Measurements from ENCODE around the gene MLIP.

MLIP gene

DNA sequence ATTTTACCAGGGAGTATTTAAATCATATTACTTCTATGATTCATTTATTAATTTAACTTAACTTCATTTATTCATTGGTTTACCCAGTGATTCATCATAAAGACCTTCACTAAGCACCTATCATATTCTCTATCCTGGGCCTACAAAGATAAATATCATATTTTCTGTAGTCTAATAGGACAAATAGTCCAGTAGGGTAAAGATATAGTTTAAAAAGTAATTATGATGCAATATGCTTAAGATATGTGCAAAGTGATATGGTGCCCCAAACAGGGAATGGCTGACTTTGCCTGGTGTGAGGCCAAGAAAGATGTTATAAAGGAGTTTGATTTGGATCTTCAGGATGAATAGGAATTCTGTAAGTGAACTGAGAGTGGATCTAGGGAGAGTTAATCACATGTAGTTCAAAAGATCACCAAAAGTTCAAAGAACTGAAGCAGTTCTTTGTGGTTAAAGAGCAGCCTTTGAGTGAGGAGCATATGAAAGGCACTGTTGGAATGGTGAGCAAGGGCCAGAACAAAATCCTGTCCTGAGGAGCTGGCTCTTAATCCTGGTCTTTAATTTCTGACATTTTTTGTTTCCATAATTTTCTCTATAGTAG is 45.5 kb downstream of the MLIP start:
- no peaks in the 10 kb centered on the region for H3K36me3 ChIP-seq (ENCODE audit: insufficient read depth, low read length)
- H3K4me1 ChIP-seq (ENCODE audit: insufficient read depth, low read length, severe bottlenecking): no peaks in the 10 kb centered on the region
- H2AFZ ChIP-seq (ENCODE audit: low read length): no peak overlapping the region
- no peaks in the 10 kb centered on the region for H3K9me3 ChIP-seq (ENCODE audit: low read length)
- H4K20me1 ChIP-seq (ENCODE audit: insufficient read depth, low read length): no peaks in the 10 kb centered on the region
- no peak for TF ChIP-seq EZH2 (IDR thresholded peaks at IDR 0.05; ENCODE audit: borderline replicate concordance, low read length)
- H3K9me2 ChIP-seq (ENCODE audit: low read depth, low read length): no peaks in the 10 kb centered on the region
- H3F3A ChIP-seq (ENCODE audit: insufficient read depth, low read length): no peaks in the 10 kb centered on the region
- no peak overlapping the region for H3K4me3 ChIP-seq (ENCODE audit: low read depth, low read length, poor library complexity, severe bottlenecking)
- no peaks in the 10 kb centered on the region for H3K27me3 ChIP-seq (ENCODE audit: insufficient read depth, low read length)
- no peak overlapping the region for H3K9ac ChIP-seq (ENCODE audit: low read length)
- H3K4me2 ChIP-seq (ENCODE audit: low read length): no peak overlapping the region
- no peak overlapping the region for H3K27ac ChIP-seq (ENCODE audit: low read depth, low read length, poor library complexity, severe bottlenecking)
- H3K79me2 ChIP-seq (ENCODE audit: insufficient read depth, low read length): no peaks in the 10 kb centered on the region

DNA sequence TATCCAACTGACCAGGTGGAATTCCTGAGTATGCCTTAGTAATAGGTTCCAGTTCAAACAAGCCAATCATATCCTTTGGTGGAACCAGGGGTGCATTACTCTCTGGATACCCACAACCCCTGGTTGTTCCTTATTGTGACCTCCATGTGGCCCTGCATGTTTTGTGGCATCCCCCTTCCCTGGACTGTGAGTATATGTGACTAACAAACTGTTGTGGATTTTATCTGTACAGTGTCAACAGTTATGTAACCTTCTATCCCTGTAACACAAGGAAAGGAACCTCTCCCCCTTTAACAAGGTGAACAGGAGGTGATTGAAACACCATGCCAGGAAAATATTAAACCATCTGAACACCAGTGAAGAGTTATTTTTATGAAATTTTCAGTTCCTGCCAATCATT is 46.2 kb downstream of the MLIP start:
- Histone ChIP-seq H3K4me2 (ENCODE audit: low read length) (no peak overlapping the region), H3K9ac (ENCODE audit: low read length) (no peak overlapping the region), H3K4me3 (ENCODE audit: low read depth, low read length, poor library complexity, severe bottlenecking) (no peak overlapping the region), H3K27ac (ENCODE audit: low read depth, low read length, poor library complexity, severe bottlenecking) (no peak overlapping the region), H3K4me1 (ENCODE audit: insufficient read depth, low read length, severe bottlenecking) (no peaks in the 10 kb centered on the region), H3F3A (ENCODE audit: insufficient read depth, low read length) (no peaks in the 10 kb centered on the region), H3K79me2 (ENCODE audit: insufficient read depth, low read length) (no peaks in the 10 kb centered on the region), H3K36me3 (ENCODE audit: insufficient read depth, low read length) (no peaks in the 10 kb centered on the region), H3K9me3 (ENCODE audit: low read length) (no peaks in the 10 kb centered on the region), H4K20me1 (ENCODE audit: insufficient read depth, low read length) (no peaks in the 10 kb centered on the region), H2AFZ (ENCODE audit: low read length) (no peak overlapping the region), H3K9me2 (ENCODE audit: low read depth, low read length) (no peaks in the 10 kb centered on the region), H3K27me3 (ENCODE audit: insufficient read depth, low read length) (no peaks in the 10 kb centered on the region)
- TF ChIP-seq, protein P1, sequence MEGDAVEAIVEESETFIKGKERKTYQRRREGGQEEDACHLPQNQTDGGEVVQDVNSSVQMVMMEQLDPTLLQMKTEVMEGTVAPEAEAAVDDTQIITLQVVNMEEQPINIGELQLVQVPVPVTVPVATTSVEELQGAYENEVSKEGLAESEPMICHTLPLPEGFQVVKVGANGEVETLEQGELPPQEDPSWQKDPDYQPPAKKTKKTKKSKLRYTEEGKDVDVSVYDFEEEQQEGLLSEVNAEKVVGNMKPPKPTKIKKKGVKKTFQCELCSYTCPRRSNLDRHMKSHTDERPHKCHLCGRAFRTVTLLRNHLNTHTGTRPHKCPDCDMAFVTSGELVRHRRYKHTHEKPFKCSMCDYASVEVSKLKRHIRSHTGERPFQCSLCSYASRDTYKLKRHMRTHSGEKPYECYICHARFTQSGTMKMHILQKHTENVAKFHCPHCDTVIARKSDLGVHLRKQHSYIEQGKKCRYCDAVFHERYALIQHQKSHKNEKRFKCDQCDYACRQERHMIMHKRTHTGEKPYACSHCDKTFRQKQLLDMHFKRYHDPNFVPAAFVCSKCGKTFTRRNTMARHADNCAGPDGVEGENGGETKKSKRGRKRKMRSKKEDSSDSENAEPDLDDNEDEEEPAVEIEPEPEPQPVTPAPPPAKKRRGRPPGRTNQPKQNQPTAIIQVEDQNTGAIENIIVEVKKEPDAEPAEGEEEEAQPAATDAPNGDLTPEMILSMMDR (IDR thresholded peaks at IDR 0.05; ENCODE audit: low read length): no peak
- no peak for TF ChIP-seq EZH2 (IDR thresholded peaks at IDR 0.05; ENCODE audit: borderline replicate concordance, low read length)

DNA sequence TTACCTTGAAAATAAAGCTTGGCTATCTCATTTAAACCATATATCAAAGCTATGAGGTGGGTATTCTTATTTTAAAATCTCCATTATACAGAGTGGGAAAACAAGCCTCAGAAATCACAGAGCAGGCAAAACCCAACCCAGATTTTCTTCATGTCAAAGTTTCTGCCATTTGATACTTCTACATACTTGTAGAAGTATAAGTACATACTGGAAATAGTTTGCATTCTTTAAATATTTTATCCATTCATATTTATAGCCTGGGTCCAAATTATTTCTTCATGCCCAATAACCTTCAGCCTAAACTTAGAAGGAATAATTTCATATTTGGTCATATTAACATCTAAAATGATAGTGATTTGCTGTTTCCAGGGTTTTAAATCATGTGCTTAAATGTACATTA is 61.8 kb downstream of the MLIP start:
- Histone ChIP-seq H3K27ac (ENCODE audit: low read depth, low read length, poor library complexity, severe bottlenecking) (no peak overlapping the region), H3K9me2 (ENCODE audit: low read depth, low read length) (no peaks in the 10 kb centered on the region), H3K4me2 (ENCODE audit: low read length) (no peak overlapping the region), H3K36me3 (ENCODE audit: insufficient read depth, low read length) (no peaks in the 10 kb centered on the region), H3K4me1 (ENCODE audit: insufficient read depth, low read length, severe bottlenecking) (no peaks in the 10 kb centered on the region), H2AFZ (ENCODE audit: low read length) (no peak overlapping the region), H4K20me1 (ENCODE audit: insufficient read depth, low read length) (no peaks in the 10 kb centered on the region), H3F3A (ENCODE audit: insufficient read depth, low read length) (no peaks in the 10 kb centered on the region), H3K79me2 (ENCODE audit: insufficient read depth, low read length) (no peaks in the 10 kb centered on the region), H3K27me3 (ENCODE audit: insufficient read depth, low read length) (no peaks in the 10 kb centered on the region), H3K4me3 (ENCODE audit: low read depth, low read length, poor library complexity, severe bottlenecking) (no peak overlapping the region), H3K9me3 (ENCODE audit: low read length) (no peaks in the 10 kb centered on the region), H3K9ac (ENCODE audit: low read length) (no peak overlapping the region)
- TF ChIP-seq EZH2 (IDR thresholded peaks at IDR 0.05; ENCODE audit: borderline replicate concordance, low read length): no peak
- TF ChIP-seq, protein P1 (IDR thresholded peaks at IDR 0.05; ENCODE audit: low read length): no peak

DNA sequence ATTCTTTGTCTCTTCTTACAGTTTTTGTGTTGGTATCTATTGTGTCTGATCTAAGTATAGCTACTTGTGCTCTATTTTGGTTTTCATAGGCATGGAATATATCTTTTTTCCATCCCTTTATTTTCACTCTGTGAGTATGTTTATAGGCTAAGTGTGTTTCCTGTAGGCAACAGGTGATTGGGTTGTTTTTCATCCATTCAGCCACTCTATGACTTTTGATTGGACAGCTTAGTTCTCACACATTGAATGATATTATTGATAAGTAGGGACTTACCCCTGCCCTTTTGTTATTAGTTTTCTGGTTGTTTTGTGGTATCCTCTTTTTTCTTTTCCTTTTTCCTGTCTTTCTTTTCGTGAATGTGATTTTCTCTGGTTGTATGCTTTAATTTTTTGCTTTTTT is 67.9 kb downstream of the MLIP start:
- H3K4me1 ChIP-seq (ENCODE audit: insufficient read depth, low read length, severe bottlenecking): no peaks in the 10 kb centered on the region
- H3K9ac ChIP-seq (ENCODE audit: low read length): no peak overlapping the region
- TF ChIP-seq EZH2 (IDR thresholded peaks at IDR 0.05; ENCODE audit: borderline replicate concordance, low read length): no peak
- H3K27ac ChIP-seq (ENCODE audit: low read depth, low read length, poor library complexity, severe bottlenecking): no peak overlapping the region
- H3K4me2 ChIP-seq (ENCODE audit: low read length): no peak overlapping the region
- no peaks in the 10 kb centered on the region for H3K79me2 ChIP-seq (ENCODE audit: insufficient read depth, low read length)
- no peaks in the 10 kb centered on the region for H3K36me3 ChIP-seq (ENCODE audit: insufficient read depth, low read length)
- H2AFZ ChIP-seq (ENCODE audit: low read length): no peak overlapping the region
- H3F3A ChIP-seq (ENCODE audit: insufficient read depth, low read length): no peaks in the 10 kb centered on the region
- no peaks in the 10 kb centered on the region for H3K9me2 ChIP-seq (ENCODE audit: low read depth, low read length)
- no peaks in the 10 kb centered on the region for H4K20me1 ChIP-seq (ENCODE audit: insufficient read depth, low read length)
- H3K27me3 ChIP-seq (ENCODE audit: insufficient read depth, low read length): no peaks in the 10 kb centered on the region
- no peaks in the 10 kb centered on the region for H3K9me3 ChIP-seq (ENCODE audit: low read length)
- H3K4me3 ChIP-seq (ENCODE audit: low read depth, low read length, poor library complexity, severe bottlenecking): no peak overlapping the region
